NK-92 treated with Interleukin-12 subunit alpha and Interleukin-12 subunit beta, amount 100 ng/mL, for 24 hours (cell line): ENCODE results near the gene ADGRD1.
"Not testable (repeated sequence)": the region's sequence is repeated elsewhere in the genome, so short reads cannot be mapped to it uniquely, and the experiment has no call there.

Experiments
- DNase-seq: peaks from one replicate; lab custom pipeline; 2025; lab: John Stamatoyannopoulos, UW

The ADGRD1 gene

DNA sequence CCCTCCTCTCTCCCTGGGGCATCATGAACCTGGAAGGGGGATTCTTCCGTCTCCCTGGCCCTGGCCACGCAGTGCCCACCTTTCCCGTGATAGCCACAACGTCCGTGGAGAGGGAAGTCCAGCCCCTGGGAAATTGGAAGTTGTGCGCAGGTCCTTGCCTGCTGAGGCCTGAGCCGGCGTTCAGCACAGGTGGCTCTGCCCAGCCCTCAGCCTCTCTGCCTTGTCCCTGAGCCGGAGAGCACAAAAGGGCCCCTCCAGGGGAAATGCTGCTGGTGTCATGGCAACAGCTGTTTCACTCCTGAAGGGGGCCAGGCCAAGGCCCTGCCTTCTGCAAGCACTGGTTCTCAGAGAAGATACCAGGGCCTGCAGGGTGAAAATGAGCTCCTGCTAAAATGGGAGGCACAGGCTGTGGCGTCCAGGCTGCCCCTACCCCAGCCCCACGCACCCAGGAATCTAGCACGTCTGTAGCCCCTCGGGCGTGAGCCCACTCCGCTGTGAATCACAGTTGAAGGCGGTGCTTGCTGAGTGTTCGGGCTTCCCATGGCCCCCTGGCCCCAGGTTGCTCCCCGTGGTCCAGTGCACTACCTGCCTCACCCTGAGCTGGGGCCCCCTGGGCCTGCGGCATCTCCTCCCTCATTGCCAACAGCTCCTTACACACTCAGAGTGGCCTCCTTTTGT lies 149.4 kb downstream of the ADGRD1 start:
- DNase-seq, result no peak

DNA sequence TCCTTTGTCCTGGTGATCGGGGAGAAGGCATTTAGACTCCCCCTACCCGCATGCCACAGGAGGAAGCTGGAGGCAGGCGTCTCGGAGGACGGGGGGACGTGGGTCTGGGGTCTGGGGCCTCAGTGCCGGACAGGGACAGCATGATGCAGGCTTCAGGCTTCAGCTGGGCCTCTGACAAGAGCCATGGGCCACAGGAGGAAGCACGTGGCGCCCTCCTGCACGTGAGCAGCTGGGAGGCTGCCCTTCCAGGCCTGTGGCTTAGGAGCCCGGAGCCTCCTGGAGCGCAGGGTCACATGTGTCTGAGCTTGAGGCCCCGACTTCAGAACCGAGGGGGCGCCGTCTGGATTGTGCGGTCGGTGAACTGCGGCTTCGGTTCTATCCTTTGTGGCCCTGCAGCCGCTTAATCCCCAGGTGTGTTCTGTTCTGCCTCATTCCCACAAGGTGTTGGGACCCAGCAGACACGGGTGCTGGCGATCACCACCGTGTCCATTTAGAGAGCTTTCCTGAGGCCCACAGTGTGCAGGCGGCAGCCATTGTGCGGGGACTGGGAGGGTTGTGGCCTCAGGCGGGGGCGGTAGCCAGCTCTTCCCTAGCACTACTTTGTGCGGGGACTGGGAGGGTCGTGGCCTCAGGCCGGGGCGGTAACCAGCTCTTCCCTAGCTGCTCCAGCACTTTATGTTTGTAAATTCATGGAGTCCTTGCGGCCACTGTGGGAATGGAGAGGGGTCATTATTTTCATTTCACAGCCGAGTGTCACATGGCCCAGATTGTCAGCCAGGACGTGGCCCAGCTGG lies 150.2 kb downstream of the ADGRD1 start:
- DNase-seq, result no peak

DNA sequence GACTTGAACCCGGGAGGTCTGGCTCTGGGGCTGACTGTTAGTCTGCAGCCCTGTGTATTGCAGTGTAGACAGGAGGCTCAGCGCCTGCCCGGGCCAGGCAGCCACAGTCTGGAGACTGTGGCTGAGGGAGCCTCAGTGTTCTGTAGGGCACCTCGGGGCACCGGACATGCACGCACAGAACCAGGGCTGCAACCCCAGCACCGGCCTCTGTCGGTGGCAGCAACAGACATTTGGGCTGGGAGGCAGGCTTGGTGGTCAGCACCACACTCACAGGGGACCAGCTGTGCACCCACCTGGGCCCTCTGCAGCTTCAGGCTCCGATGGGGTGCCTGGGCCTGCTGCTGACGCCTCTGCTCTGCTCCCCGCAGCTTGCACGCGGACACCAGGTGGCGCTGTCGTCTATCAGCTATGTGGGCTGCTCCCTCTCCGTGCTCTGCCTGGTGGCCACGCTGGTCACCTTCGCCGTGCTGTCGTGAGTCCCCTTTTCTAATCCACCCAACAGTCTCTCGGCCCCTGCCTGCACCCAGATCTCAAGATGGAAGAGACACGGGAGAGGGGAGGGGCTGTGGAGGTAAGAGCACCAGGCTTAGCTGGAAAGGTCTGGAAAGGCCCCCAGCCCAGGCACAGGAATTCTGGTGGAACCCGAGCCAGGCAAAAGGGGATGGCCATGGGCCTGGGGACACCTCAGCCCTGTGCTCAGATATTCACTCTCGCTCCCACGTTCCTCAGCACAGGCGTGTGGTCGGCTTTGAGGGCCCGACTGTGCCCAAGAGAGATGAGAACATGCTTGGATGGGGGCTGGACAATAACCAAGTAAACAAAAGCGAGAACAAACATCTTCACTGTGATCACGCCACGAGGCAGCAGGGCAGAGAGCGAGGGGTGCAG lies 151.0 kb downstream of the ADGRD1 start:
- peak; percentile 26 for DNase-seq

DNA sequence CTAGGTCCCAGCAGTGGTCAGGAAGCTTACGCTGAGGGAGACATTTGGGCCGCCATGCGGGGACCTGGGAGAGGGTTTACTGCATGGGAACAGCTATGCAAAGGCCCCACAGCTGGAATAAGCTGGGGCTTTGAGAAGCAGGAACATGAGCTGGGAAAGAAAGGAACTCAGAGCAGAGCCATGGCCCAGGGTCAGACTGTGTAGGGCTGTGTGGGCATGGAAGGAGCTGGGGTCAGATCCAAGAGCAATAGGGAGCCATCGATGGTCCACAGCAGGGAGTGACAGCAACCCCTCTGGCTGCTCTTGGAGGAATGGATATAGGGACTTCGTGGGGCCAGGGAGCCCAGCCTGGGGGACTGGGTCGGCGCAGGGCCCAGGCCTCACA lies 151.6 kb downstream of the ADGRD1 start:
- no peak for DNase-seq

DNA sequence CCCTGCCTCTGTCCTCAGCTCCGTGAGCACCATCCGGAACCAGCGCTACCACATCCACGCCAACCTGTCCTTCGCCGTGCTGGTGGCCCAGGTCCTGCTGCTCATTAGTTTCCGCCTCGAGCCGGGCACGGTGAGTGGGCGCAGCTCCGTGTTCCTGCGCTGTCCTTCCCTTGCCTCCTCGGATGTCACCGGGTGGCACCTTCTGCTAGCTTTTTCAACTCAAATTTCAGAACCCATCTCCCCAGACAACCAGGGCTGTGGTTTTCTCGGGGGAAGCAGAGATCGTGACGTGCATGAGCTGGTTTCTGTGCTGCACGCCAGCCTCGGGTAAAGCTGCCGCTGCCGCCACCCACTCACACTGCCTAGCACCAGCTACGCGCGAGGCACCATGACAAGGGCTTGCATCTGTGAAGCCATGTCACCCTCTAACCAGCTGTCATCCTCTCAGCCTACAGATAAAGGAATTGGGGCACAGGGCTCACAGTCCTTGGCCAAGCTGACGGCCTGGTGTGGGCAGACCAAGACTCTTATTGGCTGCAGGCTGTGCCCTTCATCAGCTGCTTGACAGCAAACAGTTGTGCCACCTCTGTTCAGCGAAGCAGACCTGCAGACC lies 152.1 kb downstream of the ADGRD1 start:
- no peak for DNase-seq

DNA sequence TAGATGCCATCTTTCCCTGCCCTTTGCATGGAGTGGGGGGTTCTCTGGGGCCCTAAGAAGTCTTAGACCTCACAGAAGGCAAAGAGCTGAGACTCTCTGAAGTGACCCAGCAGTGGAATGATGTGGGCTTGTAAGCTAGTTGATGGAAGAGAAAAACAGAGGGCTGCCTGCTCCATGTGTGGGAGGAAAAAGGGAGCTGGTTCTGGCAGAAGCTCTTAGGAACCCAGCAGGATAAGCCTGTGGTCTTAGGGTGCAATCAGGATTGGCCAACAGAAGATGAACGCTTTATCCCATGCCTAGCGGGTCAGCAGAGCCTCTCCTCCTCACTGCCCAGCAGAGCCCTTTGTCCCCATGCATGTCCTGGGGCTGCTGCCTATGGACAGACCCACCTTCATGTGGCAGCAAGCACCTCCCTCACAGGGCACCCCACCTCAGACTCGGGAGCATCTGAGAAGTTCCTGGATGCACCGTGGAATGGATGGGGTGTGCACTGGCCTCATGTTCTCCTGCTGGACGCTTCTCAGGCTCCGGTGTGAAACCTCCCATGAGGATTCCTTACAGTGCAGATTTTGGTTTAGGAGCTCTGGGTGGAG lies 152.7 kb downstream of the ADGRD1 start:
- no peak for DNase-seq

DNA sequence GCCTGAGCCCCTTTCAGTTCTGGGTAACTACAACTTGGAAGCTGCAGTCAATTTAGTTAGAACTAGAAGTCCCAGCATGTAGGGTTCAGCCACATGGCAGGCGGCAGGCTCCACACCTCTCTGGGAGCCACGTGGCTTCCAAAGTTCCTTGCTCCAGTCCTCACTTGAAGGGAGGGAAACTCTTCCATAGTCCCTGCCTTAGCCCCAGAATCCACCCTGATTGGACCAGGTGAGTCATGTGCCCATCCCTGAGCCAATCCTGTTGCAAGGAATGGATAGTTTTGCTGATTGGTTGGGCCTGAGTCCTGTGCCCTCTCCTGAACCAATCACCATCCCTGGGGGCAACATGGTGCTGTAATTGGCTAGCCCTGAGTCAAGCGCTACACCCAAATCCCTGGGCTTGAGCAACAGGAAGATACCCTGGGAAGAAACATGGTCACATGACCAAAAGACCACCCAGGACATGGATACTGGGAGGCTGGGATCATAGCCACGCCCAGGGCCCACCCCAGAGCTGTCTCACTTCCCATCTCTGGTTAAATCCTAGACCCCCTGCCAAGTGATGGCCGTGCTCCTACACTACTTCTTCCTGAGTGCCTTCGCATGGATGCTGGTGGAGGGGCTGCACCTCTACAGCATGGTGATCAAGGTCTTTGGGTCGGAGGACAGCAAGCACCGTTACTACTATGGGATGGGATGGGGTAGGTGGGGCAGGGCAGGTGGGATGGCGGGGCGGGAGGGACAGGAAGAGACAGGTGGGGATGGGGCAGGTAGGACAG lies 154.7 kb downstream of the ADGRD1 start:
- DNase-seq, result no peak

DNA sequence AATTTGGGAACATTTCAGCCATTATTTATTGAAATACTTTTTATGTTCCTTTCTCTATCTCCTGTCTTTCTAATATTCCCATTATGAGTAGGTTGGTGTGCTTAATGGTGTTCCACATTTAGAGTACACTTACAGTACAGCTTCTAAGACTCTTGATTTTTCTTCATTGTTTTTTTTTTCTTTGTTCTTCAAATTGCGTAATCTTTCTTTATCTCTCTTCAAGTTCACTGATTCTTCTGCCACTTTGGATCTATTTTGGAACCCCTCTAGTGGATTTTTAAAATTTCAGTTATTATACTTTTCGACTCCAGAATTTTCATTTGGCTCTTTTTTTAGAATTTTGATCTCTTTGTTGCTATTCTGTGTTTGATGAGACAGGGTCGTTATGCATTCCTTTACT lies 157.7 kb downstream of the ADGRD1 start:
- DNase-seq, result no peak

DNA sequence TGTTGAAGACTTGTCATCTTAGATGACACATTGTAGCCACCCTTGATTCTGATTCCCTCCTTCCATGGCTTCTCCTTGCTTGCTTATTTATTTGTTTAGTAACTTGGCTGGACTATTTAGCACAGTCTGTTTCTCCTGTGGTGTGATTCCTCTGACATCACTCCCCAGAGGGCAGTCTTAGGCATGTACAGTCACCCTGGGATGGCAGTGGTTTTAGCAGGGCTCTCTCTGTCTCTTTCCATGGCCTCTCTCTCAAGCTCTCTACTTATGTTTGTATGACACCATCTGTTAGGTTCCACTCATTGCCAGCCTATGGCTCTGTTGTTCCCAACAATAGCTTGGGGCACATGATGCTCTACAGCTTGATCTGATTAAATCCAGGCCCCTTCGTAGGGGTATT lies 158.3 kb downstream of the ADGRD1 start:
- DNase-seq, result no peak

DNA sequence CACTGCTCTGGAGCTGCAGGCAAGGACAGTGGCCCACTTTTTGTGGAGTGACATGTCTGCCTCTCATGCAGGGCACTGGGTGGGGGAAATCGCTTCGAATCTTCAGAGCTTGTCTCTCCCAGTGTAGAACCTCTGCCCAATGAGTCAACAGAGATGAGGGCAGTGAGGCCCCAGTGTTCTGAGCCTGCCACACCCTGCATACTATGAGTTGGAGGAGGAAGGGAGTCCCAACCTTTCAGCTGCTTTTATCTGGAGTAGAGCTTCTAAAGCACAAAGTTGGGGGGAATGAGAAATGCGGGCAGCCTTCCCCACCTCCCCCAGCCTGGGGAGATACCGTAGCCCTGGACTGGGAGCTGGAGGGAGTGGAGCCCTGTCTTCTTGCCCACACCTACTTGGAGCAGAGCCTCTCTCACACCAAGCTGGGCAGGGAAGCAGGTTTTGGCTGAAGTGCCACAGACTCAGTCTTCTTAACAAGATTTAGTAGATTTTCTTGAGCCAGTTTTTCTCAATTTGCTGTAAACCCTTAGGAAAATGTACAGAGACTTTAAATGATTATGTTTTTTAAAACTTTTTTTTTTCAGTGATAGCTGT lies 159.1 kb downstream of the ADGRD1 start:
- DNase-seq, result no peak

DNA sequence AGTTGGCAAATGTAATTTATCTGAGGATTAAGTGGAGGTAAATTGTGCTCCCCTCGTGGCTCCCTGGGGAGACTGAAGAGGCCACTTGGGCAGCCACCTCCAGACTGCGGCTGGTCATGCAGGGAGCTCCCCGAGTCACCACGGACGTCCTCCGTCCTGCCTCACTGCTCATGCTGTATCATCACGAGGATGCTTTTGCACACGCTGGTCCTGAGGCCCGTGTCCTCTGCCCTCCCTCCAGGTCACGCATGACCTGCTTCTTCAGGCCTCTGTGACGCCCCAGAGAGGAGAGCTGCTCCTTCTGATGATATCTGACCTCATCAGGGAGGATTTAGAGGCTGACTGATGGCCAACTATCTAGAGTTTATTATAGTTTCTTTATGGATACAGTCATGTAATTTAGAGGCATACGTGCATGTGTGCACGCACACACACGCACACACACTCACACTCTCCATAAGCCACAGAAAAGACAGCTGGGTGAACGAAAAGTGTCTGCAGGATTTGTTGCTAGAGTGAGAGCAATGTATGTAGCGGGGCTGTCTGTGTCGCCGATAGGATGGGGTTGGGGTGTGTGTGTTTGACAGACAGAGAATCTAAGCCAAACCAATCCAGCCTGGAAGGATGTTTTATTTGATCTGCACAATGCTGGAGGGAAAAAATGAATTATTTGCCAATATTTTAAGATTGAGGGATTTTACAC lies 160.0 kb downstream of the ADGRD1 start:
- no peak for DNase-seq

DNA sequence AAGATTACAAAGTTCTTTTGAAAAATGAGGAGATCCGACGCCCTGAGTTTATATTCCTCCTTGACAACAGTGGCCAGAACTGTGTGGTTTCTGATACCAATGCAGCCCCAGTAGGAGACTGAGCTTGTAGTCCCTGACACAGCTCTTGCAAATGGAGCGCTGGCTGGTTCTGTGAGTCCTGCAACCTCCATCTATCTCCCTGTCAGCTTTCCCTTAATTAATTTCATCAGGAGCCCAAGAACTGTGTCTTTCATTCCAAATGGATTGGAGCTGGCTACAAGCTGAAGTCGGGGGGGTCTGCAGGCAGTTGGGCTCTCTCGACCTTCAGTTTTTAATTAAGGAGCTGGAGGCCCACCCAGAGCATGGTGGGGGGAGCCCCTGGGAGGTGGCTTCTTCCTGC lies 160.6 kb downstream of the ADGRD1 start:
- DNase-seq, result no peak

DNA sequence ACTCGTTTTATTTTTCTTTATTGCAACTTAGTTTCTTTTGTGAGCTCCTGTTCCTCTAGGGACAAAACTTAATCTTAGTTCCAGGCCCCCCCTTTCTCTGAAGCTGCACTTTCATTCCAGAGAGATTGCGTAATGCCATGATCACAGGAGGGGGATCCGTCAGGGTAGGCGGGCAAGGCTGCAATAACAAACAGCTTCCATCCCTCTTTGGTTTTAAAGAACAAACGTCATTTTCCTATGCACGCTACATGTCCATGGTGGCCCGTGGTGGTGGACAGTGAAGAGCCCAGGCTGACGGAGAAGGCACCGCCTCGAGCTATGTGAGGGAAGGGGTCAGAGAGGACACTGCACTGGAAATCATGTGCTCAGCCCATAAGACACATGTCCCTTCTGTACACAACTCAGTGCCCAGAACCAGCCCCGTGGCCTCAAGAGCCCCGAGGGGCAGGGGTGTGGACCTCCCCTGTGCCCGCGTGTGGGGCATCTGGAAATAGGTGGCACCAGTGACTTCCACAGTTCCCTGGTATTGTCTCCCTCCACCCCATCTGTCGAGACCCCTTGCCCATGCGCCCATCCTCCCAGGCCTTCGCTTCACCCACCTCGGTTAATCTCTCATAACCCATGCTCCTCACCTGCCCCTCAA lies 161.4 kb downstream of the ADGRD1 start:
- DNase-seq, result no peak

DNA sequence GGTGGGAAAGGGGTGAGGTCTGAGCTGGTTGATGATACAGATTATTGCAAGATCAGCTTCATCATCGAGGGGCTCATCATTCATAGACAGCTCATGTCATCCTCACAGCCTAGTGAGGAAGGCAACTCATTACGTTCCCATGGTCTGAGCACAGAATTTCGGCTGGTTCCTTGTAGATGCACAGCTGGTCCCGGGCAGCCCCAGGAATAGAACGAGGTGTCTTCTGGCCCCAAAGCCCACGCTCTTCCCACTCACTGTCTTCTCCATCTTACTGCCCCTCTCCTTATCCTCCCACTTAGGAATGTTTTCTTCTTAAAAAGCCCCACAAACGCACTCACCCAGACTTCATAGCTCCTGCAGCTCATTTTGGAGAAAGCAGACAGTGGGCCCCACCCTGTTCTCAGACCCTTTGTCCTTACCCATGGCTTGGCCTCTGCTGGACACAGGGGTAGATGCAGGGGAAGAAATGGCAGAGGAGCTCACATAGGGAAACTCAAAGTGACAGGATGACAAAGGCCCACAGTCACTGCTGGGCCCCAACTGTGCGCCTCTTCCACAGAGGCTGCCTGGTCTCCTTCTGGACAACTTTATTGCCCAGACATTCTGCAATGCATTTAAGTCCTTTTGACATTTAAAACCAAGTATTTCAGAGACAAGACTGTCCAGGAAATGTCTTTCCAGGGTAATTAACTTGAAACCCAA lies 162.2 kb downstream of the ADGRD1 start:
- no peak for DNase-seq

DNA sequence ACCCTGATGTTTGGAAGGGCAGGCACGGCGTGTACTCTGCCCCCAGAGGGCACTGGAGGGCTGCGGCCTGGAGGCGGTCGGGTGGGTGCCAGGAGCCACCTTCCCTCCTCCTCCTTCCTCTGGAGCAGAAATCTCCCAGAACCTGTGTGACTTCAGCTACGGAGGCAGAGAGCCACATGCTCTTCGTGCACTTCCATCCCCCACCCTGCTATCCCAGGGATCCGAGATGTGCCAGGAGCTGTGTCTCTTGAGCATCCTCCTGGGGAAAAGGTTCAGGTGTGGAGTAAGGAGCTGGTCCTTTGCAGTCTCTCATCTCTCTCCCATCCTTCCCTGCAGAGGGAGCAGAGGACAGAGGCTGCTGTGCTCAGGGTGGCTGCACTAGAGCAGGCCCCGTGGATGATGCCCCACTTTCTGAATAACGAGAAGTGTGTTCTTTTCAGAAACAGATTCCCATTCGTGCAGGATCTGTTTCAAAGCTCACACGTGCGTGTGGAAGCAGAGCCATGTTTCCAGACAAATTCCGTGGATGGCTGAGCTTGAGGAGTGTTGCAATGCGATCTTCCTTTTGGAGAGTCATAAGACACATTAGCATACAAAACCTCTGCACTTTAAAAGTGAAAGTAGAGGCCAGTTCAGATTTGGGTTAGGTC lies 162.9 kb downstream of the ADGRD1 start:
- no peak for DNase-seq

DNA sequence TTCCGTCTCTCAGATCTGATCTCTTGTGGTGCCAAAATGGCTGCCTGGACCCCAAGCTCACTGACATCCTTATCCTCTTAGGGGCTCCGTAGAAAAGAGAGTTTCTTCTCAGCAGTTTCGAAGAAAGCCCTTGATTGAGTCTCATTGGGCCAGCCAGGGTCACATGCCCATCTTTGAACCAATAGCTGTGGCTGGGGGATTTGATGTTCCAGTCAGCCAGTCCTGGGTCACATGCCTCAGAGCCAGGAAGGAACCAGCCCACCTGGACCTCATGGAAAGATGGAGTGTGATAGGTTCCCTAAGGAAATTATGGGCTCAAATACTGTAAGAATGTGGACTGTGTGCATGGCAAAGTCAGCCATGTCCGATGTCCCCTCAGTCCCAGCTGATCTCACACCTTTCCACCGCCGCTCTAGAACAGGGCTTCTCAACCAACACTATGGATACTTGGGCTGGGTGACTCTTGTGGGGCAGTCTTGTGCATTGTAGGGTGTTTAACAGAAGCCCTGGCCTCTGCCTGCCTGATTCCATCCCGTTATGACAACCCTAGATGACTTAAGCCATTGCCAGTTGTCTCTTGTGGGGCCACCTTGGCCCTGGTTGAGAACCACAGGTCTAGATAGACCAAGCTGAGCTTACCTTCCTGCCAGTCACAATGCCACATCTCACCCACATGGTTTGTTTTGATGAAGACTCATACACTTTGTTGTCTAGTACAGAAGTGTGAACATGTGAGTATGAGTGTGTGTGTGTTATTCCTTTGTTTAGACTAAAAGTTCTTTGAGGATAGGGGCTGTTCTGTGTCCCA lies 163.9 kb downstream of the ADGRD1 start:
- no peak for DNase-seq

DNA sequence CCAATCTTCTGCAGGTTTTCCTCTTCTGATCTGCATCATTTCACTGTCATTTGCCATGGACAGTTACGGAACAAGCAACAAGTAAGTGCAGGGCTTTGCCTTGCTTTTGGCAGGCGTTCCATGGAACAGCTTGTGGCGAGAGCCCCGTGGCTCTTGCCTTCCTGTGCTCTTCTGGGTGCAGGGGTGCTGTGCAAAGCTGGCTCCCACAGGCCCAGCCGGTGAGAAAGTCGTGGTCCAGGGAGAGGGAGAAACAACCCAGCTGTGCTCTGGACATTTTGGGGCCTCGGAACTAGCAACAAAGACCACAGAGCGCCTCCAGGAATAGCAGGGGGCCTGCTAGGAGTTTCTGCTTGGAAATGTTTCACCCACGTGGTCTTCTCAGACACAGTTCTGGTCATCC lies 164.7 kb downstream of the ADGRD1 start:
- no peak for DNase-seq

DNA sequence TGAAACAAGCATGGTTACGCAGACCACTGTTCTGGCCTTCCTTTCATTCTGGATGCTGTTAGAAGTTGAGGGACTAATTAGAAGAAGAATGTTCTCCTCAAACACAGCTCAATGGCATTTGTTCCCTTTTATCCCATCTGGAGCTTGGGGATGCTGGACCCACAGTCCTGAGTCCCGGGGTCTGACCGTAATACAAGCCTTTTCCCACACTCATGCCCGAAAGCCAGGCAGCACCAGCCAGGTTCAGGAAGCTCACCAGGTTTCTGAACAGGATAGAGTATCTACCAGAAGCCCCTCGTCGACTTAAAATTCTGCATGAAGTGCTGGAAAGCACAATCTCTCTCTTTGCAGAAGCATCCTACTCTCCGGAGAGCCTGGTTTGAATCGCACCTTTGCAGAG lies 165.6 kb downstream of the ADGRD1 start:
- DNase-seq, result not testable (repeated sequence)
